Endothelial cell of umbilical vein (primary cell): Measurements from ENCODE around the gene C14orf132.

Experiments used
- CTCF ChIP-seq, 2 donors: IDR thresholded peaks; 1 replicate in 1 of 2; 2 replicates in 1 of 2; pipeline ENCODE4 v1.5.1; 2011; ENCODE audit warnings: low read length in 2 of 2, mild to moderate bottlenecking in 2 of 2, moderate library complexity in 2 of 2, control low read depth in 1 of 2, inconsistent platforms in 1 of 2, low read depth in 1 of 2; ENCODE audit not compliant: insufficient read depth in 1 of 2; ENCODE audit errors: extremely low read depth in 1 of 2
- EZH2 ChIP-seq: IDR thresholded peaks from 2 replicates; pipeline ENCODE4 v1.6.1; 2012; ENCODE audit warnings: borderline replicate concordance, low read depth, mild to moderate bottlenecking, moderate library complexity, low read length, inconsistent platforms; ENCODE audit not compliant: severe bottlenecking
- FOS ChIP-seq: IDR thresholded peaks from 2 replicates; pipeline ENCODE4 v1.6.1; 2011; ENCODE audit warnings: mild to moderate bottlenecking, low read length, moderate library complexity, borderline replicate concordance; ENCODE audit not compliant: insufficient read depth
- MAX ChIP-seq: IDR thresholded peaks from 2 replicates; pipeline ENCODE4 v1.6.1; 2011; ENCODE audit not compliant: insufficient read depth, insufficient read length
- MYC ChIP-seq: IDR thresholded peaks from one replicate; pipeline ENCODE4 v1.6.1; 2011; ENCODE audit warnings: mild to moderate bottlenecking, low read depth, low read length
- POLR2A ChIP-seq: IDR thresholded peaks from 2 replicates; pipeline ENCODE4 v1.6.1; 2012; ENCODE audit warnings: low read depth, mild to moderate bottlenecking, control low read depth, low read length
- POLR2AphosphoS5 ChIP-seq: IDR thresholded peaks from 2 replicates; pipeline ENCODE4 v1.6.1; 2012; ENCODE audit warnings: low read depth, mild to moderate bottlenecking, control low read depth, low read length, moderate library complexity; ENCODE audit not compliant: insufficient read depth

- TF ChIP-seq MAX (no peak), CTCF (IDR thresholded peaks at IDR 0.05; ENCODE audit: extremely low read depth in 1 of 2, insufficient read depth in 1 of 2, low read depth in 1 of 2, low read length in 2 of 2) (no peak), POLR2A (no peak), EZH2 (no peak), POLR2AphosphoS5 (no peak), FOS (no peak), MYC (no peak)
Measured at GRCh38 chr14:96105089-96105925, 66.1 kb downstream of the C14orf132 start.
